Glutamatergic neuron (in vitro differentiated cells): ENCODE measurements around the gene KLF16. TPM values are rescaled to one million over a fixed set of nuclear protein-coding genes. Genes with fewer than 3 reads are reported as not detected.

Experiments used
- DNase-seq: peaks from one replicate; pipeline ENCODE4 v3.0.0; 2022
- H3K27ac Mint-ChIP-seq: one replicate; pipeline ENCODE4 v1.8.0; 2020; ENCODE audit warnings: mild to moderate bottlenecking, mixed read lengths, inconsistent platforms; ENCODE audit not compliant: unreplicated experiment
- H3K27me3 Mint-ChIP-seq: one replicate; pipeline ENCODE4 v1.8.0; 2020; ENCODE audit warnings: mild to moderate bottlenecking, moderate library complexity, mixed read lengths, inconsistent platforms; ENCODE audit not compliant: unreplicated experiment
- H3K36me3 Mint-ChIP-seq: one replicate; pipeline ENCODE4 v1.8.0; 2020; ENCODE audit warnings: mild to moderate bottlenecking, mixed read lengths, inconsistent platforms; ENCODE audit not compliant: unreplicated experiment
- H3K4me1 Mint-ChIP-seq: one replicate; pipeline ENCODE4 v1.8.0; 2020; ENCODE audit warnings: mild to moderate bottlenecking, low read depth, mixed read lengths, inconsistent platforms; ENCODE audit not compliant: unreplicated experiment
- H3K4me3 Mint-ChIP-seq: one replicate; pipeline ENCODE4 v1.8.0; 2020; ENCODE audit warnings: mild to moderate bottlenecking, mixed read lengths, inconsistent platforms; ENCODE audit not compliant: unreplicated experiment
- H3K9me3 Mint-ChIP-seq: one replicate; pipeline ENCODE4 v1.8.0; 2020; ENCODE audit warnings: mild to moderate bottlenecking, moderate library complexity, mixed read lengths, inconsistent platforms; ENCODE audit not compliant: unreplicated experiment
- total RNA-seq: library from RNA; stranded (reverse); fragmentation: NEBNext Ultra II Directional; extraction: Animal tissue kit (Norgen Biotek cat#: 25700); gene quantifications from one replicate; pipeline ENCODE4 v1.2.1, GENCODE V29; 2021; ENCODE audit not compliant: unreplicated experiment
- TF ChIP-seq, protein P1 (sequence below): fragments of 200-600 bp; sonication (generic); IDR thresholded peaks from one replicate; pipeline ENCODE4 v1.5.0; 2021; ENCODE audit not compliant: partially characterized antibody, unreplicated experiment

The KLF16 gene
- total RNA-seq, 1 donor from 2014 or later = 30.6 TPM

DNA sequence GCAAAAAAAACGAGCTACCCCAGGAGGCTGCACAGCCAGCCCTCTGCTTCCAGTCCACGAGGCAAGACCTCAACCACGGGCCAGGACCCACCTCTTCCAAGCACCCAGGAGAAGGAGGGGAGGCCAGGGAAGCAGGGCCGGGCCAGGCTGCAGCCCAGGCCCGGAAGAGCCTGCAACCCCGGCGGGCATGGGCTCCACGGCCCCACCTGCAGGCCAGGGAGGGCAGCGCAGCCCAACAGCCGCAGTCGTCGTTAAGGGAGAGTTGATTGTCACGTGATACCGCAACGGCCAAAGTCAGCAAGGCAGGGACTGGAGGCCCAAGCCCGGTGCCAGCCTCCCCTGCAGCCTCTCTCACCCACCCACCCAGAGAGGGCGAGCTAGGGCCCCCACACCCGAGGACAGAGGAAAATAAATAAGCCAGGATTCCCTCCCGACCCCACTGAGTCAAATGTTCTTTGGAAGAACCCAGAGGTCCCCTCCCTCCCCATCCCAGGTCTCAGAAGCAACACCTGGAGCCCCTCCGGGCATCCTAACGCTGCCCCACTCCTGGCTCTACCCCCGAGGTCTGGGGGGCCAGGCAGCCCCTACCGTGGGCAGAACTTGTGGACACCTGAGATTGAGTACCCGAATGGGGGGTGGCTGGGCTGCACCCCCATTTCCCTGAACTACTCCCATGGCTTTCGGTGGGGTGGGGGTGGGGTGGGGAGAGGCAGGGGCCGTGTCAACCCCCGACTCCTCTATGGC lies 9.9 kb downstream of the KLF16 start:
- Mint-ChIP-seq H3K4me1 (peaks cover 11% of the 10 kb centered on the region), H3K27me3 (peaks cover 16% of the 10 kb centered on the region), H3K27ac (peak overlapping the region; percentile 93), H3K4me3 (peak overlapping the region; percentile 84), H3K9me3 (peaks cover 19% of the 10 kb centered on the region), H3K36me3 (no peaks in the 10 kb centered on the region)
- TF ChIP-seq, protein P1, sequence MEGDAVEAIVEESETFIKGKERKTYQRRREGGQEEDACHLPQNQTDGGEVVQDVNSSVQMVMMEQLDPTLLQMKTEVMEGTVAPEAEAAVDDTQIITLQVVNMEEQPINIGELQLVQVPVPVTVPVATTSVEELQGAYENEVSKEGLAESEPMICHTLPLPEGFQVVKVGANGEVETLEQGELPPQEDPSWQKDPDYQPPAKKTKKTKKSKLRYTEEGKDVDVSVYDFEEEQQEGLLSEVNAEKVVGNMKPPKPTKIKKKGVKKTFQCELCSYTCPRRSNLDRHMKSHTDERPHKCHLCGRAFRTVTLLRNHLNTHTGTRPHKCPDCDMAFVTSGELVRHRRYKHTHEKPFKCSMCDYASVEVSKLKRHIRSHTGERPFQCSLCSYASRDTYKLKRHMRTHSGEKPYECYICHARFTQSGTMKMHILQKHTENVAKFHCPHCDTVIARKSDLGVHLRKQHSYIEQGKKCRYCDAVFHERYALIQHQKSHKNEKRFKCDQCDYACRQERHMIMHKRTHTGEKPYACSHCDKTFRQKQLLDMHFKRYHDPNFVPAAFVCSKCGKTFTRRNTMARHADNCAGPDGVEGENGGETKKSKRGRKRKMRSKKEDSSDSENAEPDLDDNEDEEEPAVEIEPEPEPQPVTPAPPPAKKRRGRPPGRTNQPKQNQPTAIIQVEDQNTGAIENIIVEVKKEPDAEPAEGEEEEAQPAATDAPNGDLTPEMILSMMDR = peak; percentile 89
- DNase-seq = peak; percentile 90

DNA sequence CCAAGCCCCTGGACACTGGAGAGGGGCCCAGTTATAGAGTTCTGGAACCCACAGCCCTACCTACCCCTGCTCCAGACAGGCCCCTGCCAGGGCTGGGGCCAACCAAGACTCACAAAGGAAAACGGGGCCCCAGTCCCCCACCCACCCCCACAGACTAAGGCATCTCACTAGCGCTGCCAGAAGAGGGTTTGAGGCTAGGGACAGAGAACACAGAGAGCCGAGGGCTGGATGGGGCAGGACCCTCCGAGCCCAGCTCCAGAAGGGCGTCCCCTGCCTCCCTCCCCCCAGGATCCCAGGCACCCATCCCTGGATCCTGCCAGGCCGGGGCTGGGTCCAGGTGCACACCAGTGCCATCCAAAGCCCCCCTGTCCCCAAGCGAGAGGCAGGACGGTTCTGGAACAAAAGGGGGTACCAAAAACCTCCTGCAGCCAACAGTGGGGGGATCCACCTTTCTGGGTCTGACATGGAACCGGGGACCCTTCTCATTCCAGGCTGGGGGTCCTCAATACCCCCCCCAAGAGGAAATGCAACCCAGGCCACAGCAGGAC lies 10.7 kb downstream of the KLF16 start:
- peaks cover 11% of the 10 kb centered on the region for H3K4me1 Mint-ChIP-seq
- H3K36me3 Mint-ChIP-seq = no peaks in the 10 kb centered on the region
- H3K27me3 Mint-ChIP-seq = peaks cover 16% of the 10 kb centered on the region
- DNase-seq = no peak
- H3K4me3 Mint-ChIP-seq = peak overlapping the region; percentile 34
- TF ChIP-seq, protein P1 = no peak
- H3K27ac Mint-ChIP-seq = peak overlapping the region; percentile 93
- H3K9me3 Mint-ChIP-seq = peaks cover 19% of the 10 kb centered on the region

DNA sequence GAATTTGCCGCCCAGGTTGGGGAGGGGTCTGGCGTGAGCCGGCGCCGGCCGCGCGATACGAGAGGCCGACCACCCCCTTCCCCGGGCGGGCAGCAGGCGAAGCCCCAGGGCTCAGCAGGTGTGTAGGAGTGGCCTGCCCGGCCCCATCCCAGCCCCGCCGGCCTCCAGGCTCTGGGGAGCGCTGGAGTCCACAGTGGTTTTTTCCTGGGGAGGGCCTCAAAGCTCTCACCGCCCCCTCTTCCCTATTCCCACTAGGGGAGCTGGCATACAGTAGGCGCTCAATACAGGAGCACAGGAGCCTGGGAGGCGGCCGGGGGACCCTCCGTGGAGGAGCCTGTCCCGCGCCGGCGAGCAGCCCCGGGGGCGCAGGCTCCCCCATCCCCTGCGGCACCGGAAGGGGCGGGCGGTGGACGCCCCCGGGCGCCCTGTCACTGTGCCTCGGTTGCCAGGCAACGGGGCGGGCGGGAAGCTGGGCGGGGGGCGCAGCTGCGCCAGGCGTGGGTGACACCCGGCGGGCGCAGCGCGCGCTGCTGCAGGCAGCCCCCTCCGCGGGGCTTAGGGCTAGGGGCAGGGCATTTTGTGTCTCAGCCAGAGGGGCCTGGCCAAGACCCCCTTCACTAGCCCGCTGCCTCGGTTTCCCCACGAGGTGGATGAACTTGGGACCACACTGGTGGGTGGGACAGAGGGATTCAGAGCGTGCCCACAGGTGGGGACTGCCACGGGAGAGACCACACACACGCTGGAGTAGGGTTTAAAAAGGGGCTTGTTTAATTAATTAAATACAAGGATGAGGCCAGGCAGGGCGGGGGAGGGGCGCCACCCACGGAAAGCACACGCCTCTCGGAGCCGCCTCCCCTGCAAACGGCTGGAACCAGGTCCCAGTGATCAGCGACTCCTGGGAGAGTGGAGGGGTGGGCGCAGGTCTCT lies 11.5 kb downstream of the KLF16 start:
- no peak overlapping the region for H3K4me3 Mint-ChIP-seq
- TF ChIP-seq, protein P1 = no peak
- H3K27ac Mint-ChIP-seq = no peak overlapping the region
- DNase-seq = peak; percentile 67
- no peaks in the 10 kb centered on the region for H3K36me3 Mint-ChIP-seq
- H3K27me3 Mint-ChIP-seq = peaks cover 22% of the 10 kb centered on the region
- H3K4me1 Mint-ChIP-seq = peaks cover 18% of the 10 kb centered on the region
- peaks cover 24% of the 10 kb centered on the region for H3K9me3 Mint-ChIP-seq

DNA sequence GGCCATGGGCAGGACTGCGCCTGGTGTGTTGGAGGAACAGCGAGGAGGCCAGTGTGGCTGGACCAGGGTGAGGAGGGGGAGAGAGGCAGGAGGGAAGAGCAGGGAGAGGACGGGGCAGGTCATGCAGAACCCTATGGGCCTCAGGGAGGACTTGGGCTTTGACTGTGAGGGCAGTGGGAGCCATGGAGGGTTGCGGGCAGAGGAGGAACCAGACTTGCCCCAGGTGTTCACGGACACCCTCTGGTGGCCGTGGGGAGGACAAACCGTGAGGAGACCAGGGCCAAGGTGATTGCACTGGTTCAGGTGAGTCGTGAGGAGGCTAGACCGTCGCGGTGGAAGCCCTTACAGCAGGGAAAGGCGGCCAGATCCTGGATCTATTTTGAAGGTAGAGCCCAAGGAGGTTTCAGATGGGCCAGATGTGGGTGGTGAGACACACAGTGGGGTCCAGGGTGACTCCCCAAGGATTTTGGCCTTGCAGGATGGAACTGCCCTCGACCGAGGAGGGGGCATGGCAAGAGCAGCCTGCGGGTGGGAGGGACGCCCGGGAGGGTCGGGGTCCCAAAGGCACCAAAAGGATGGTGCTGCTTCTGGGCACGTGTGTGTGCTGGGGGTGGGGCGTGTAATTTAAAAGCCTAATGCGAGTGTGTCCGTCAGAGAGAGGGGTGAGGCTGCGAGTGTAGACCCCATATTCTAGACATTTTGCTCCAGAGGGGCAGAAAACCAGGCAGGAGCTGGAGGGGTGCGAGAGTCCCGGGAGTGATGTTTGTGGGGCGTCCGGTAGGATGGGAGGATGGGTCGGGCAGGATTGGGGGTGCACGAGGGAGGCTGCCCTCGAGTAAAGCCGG lies 12.3 kb downstream of the KLF16 start:
- Mint-ChIP-seq H3K27ac (peak overlapping the region; percentile 66), H3K4me1 (peaks cover 20% of the 10 kb centered on the region), H3K27me3 (peaks cover 18% of the 10 kb centered on the region), H3K36me3 (no peaks in the 10 kb centered on the region), H3K4me3 (peak overlapping the region; percentile 69), H3K9me3 (peaks cover 20% of the 10 kb centered on the region)
- TF ChIP-seq, protein P1 = no peak
- no peak for DNase-seq
